WTC11 (cell line): ENCODE results near the gene LRRC32. TPM values are rescaled to one million over a fixed set of nuclear protein-coding genes. Genes with fewer than 3 reads are reported as not detected.

Experiments
- ATAC-seq: fragments of 200-7000 bp; cut with Tn5 transposase; 2 replicates; pipeline ENCODE4 v1.10.0; 2021; ENCODE audit warnings: mild to moderate bottlenecking, moderate library complexity
- CTCF ChIA-PET: fragments of 300-600 bp; sonication (Branson Sonifier 250); formaldehyde crosslinking; loops from one replicate; lab custom pipeline; 2021; ENCODE audit warnings: antibody characterized with exemption; lab: Charles Lee
- POLR2A ChIA-PET: fragments of 350-600 bp; sonication (Branson Sonifier 250); formaldehyde crosslinking; loops from one replicate; lab custom pipeline; 2021; ENCODE audit warnings: antibody characterized with exemption; lab: Charles Lee
- DNase-seq: peaks from one replicate; pipeline ENCODE4 v3.0.0; 2021; ENCODE audit warnings: low spot score
- H3K27ac Mint-ChIP-seq: 2 replicates; pipeline ENCODE4 v1.8.0; 2021; ENCODE audit warnings: mixed read lengths
- H3K27me3 Mint-ChIP-seq: 2 replicates; pipeline ENCODE4 v1.8.0; 2021; ENCODE audit warnings: low read depth, mild to moderate bottlenecking, moderate library complexity, mixed read lengths
- H3K36me3 Mint-ChIP-seq: 2 replicates; pipeline ENCODE4 v1.8.0; 2021; ENCODE audit warnings: mixed read lengths
- H3K4me1 Mint-ChIP-seq: 2 replicates; pipeline ENCODE4 v1.8.0; 2022; ENCODE audit warnings: mixed read lengths
- H3K4me3 Mint-ChIP-seq: 2 replicates; pipeline ENCODE4 v1.8.0; 2021; ENCODE audit warnings: mild to moderate bottlenecking, moderate library complexity, mixed read lengths
- H3K9me3 Mint-ChIP-seq: 2 replicates; pipeline ENCODE4 v1.8.0; 2021; ENCODE audit warnings: mixed read lengths
- AFF4 ChIP-seq: sonication (generic); formaldehyde crosslinking; IDR thresholded peaks from 2 replicates; pipeline ENCODE4 v1.8.1; 2023; ENCODE audit warnings: mild to moderate bottlenecking, missing genetic modification reagents, borderline replicate concordance
- AR ChIP-seq: fragments of 250-450 bp; sonication (Bioruptor Pico); IDR thresholded peaks from 2 replicates; pipeline ENCODE4 v1.9.0; 2021; ENCODE audit warnings: mild to moderate bottlenecking
- ATF3 ChIP-seq: sonication (generic); formaldehyde crosslinking; conservative IDR thresholded peaks from 2 replicates; pipeline ENCODE4 v1.8.1; 2022; ENCODE audit warnings: mild to moderate bottlenecking, missing genetic modification reagents
- CREM ChIP-seq: sonication (generic); formaldehyde crosslinking; IDR thresholded peaks from 2 replicates; pipeline ENCODE4 v1.8.1; 2022; ENCODE audit warnings: mild to moderate bottlenecking, missing genetic modification reagents, moderate library complexity
- E2F5 ChIP-seq: sonication (generic); formaldehyde crosslinking; IDR thresholded peaks from 2 replicates; pipeline ENCODE4 v1.8.1; 2022; ENCODE audit warnings: mild to moderate bottlenecking, moderate library complexity, missing genetic modification reagents
- ELF4 ChIP-seq: sonication (generic); formaldehyde crosslinking; IDR thresholded peaks from 2 replicates; pipeline ENCODE4 v1.8.1; 2022; ENCODE audit warnings: low read depth, mild to moderate bottlenecking, moderate library complexity, missing genetic modification reagents
- FOXP1 ChIP-seq: sonication (generic); formaldehyde crosslinking; IDR thresholded peaks from 2 replicates; pipeline ENCODE4 v1.8.0; 2022; ENCODE audit warnings: missing genetic modification reagents, mild to moderate bottlenecking, moderate library complexity, borderline replicate concordance
- HMGA2 ChIP-seq: fragments of 250-450 bp; sonication (Bioruptor Pico); IDR thresholded peaks from 2 replicates; pipeline ENCODE4 v1.4.0; 2021; ENCODE audit warnings: mild to moderate bottlenecking, moderate library complexity
- IRF1 ChIP-seq: sonication (generic); formaldehyde crosslinking; IDR thresholded peaks from 2 replicates; pipeline ENCODE4 v1.8.0; 2023; ENCODE audit warnings: missing genetic modification reagents
- IRF2 ChIP-seq: sonication (generic); formaldehyde crosslinking; IDR thresholded peaks from 2 replicates; pipeline ENCODE4 v1.8.0; 2022; ENCODE audit warnings: low read depth, missing genetic modification reagents, borderline replicate concordance
- TEAD4 ChIP-seq: sonication (generic); formaldehyde crosslinking; IDR thresholded peaks from 2 replicates; pipeline ENCODE4 v1.8.0; 2022; ENCODE audit warnings: mild to moderate bottlenecking, missing genetic modification reagents
- ZNF138 ChIP-seq: sonication (generic); formaldehyde crosslinking; conservative IDR thresholded peaks from 2 replicates; pipeline ENCODE4 v1.8.1; 2022; ENCODE audit warnings: mild to moderate bottlenecking, moderate library complexity, missing genetic modification reagents
- ZNF219 ChIP-seq: sonication (generic); formaldehyde crosslinking; IDR thresholded peaks from 2 replicates; pipeline ENCODE4 v1.8.0; 2023; ENCODE audit warnings: missing genetic modification reagents, mild to moderate bottlenecking, borderline replicate concordance
- ZNF263 ChIP-seq: sonication (generic); formaldehyde crosslinking; IDR thresholded peaks from 2 replicates; pipeline ENCODE4 v1.8.1; 2022; ENCODE audit warnings: low read depth, mild to moderate bottlenecking, moderate library complexity, missing genetic modification reagents
- ZNF317 ChIP-seq: sonication (generic); formaldehyde crosslinking; IDR thresholded peaks from 2 replicates; pipeline ENCODE4 v1.8.1; 2023; ENCODE audit warnings: low read depth, mild to moderate bottlenecking, moderate library complexity, missing genetic modification reagents, borderline replicate concordance
- total RNA-seq: library from RNA; stranded (reverse); gene quantifications from 3 replicates; pipeline ENCODE4 v1.2.3, GENCODE V29; 2021
- TF ChIP-seq, protein P1 (sequence below): sonication (generic); formaldehyde crosslinking; IDR thresholded peaks from 2 replicates; pipeline ENCODE4 v1.8.1; 2022; ENCODE audit warnings: mild to moderate bottlenecking, missing genetic modification reagents, moderate library complexity, borderline replicate concordance
- TF ChIP-seq, protein P2 (sequence below): sonication (generic); formaldehyde crosslinking; IDR thresholded peaks from 2 replicates; pipeline ENCODE4 v1.8.0; 2023; ENCODE audit warnings: mild to moderate bottlenecking, missing genetic modification reagents
- TF ChIP-seq, protein P3 (sequence below): sonication (generic); formaldehyde crosslinking; conservative IDR thresholded peaks from 2 replicates; pipeline ENCODE4 v1.8.1; 2023; ENCODE audit warnings: mild to moderate bottlenecking, low read depth, missing genetic modification reagents, moderate library complexity

LRRC32 gene
- total RNA-seq, 1 experiment from 2014 or later = 0.74 TPM

DNA sequence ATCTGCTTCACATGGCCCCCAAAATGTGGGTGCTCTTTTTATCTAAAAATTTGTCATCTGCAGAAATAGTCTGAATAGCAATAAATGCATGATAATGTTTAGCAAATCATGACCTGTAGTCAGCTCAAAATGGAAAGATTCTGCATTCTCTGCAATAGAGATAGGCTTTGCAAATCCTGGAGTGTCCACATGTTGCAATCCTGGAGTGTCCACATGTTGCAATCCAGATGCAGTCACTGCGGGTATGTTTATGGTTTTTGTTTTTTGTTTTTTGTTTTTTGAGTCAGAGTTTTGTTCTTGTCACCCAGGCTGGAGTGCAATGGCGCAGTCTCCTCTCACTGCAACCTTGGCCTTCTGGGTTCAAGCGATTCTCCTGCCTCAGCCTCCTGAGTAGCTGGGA, 20.2 kb upstream of the LRRC32 start (continued):
- no peak for TF ChIP-seq IRF1 (CRISPR knock-in tag)
- TF ChIP-seq ZNF317 = no peak
- no peak for TF ChIP-seq TEAD4 (CRISPR knock-in tag)
- TF ChIP-seq CREM = no peak
- TF ChIP-seq, protein P1, sequence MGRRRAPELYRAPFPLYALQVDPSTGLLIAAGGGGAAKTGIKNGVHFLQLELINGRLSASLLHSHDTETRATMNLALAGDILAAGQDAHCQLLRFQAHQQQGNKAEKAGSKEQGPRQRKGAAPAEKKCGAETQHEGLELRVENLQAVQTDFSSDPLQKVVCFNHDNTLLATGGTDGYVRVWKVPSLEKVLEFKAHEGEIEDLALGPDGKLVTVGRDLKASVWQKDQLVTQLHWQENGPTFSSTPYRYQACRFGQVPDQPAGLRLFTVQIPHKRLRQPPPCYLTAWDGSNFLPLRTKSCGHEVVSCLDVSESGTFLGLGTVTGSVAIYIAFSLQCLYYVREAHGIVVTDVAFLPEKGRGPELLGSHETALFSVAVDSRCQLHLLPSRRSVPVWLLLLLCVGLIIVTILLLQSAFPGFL (CRISPR knock-in tag) = no peak
- TF ChIP-seq ZNF219 (CRISPR knock-in tag) = no peak
- no peak for TF ChIP-seq ATF3 (CRISPR knock-in tag)
- no peak for TF ChIP-seq FOXP1 (CRISPR knock-in tag)
- TF ChIP-seq ELF4 (CRISPR knock-in tag) = no peak
- TF ChIP-seq, protein P2, sequence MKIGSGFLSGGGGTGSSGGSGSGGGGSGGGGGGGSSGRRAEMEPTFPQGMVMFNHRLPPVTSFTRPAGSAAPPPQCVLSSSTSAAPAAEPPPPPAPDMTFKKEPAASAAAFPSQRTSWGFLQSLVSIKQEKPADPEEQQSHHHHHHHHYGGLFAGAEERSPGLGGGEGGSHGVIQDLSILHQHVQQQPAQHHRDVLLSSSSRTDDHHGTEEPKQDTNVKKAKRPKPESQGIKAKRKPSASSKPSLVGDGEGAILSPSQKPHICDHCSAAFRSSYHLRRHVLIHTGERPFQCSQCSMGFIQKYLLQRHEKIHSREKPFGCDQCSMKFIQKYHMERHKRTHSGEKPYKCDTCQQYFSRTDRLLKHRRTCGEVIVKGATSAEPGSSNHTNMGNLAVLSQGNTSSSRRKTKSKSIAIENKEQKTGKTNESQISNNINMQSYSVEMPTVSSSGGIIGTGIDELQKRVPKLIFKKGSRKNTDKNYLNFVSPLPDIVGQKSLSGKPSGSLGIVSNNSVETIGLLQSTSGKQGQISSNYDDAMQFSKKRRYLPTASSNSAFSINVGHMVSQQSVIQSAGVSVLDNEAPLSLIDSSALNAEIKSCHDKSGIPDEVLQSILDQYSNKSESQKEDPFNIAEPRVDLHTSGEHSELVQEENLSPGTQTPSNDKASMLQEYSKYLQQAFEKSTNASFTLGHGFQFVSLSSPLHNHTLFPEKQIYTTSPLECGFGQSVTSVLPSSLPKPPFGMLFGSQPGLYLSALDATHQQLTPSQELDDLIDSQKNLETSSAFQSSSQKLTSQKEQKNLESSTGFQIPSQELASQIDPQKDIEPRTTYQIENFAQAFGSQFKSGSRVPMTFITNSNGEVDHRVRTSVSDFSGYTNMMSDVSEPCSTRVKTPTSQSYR (CRISPR knock-in tag) = no peak
- TF ChIP-seq AFF4 (CRISPR knock-in tag) = no peak
- TF ChIP-seq, all 79 proteins: peak for 0

DNA sequence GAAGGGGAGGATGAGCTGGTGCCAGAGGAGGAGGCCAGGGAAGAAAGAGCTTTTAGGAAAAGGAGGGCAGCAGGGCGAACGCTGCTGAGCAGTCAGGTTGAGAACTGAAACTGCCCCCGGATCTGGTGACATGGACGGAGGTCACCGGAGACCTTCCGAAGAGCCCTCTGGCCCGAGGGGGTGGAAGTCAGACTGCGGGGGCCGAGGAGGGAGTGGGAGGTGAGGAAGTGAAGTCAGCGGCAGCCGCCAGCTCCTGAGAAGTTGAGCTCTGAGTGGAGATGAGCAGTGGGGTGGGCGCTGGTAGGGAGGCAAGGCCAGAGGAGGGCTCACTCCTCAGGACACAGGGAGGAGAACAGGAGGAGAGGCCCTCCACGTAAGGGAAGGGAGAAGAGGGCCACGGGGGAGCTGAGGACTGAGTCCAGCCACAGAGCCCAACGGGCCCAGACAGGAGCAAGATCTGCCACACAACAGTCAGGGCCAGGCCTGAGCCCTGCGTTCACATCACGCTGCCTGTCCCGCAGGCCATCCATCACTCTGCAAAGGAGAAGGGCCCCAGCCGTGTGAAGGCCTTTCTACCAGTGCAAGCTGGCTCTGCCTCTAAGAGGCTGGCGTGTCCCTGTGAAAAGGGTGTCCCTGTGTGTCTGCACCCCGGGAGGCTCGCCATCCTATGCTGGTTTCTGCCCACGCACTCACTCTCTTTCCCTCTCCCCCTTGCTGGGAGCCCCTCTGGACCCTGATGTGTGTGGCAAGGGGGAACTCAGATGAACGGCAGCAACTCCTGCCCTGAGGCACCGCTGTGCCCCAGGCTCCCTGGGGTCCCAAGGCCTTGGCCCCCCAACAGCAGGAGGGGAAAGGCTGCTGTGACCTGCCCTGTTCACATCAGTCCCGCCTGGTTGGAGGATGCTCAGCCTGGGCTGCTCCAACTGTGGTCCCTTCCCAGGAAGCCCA, 19.0 kb upstream of the LRRC32 start:
- ATAC-seq (no peak), DNase-seq (no peak)
- CTCF ChIA-PET = interaction anchor here (0.8 to 1.1 kb wide), 3 partner anchors 9 to 91 kb away, joined by 3 to 7 read pairs (median 3); no protein-coding TSS in a partner anchor
- H3K4me1 Mint-ChIP-seq = peaks cover 11% of the 10 kb centered on the region
- no peaks in the 10 kb centered on the region for H3K9me3 Mint-ChIP-seq
- TF ChIP-seq ZNF317 (no peak), IRF2 (CRISPR knock-in tag) (no peak), AR (CRISPR knock-in tag) (no peak), ZNF263 (CRISPR knock-in tag) (no peak), E2F5 (no peak), HMGA2 (CRISPR knock-in tag) (no peak), ZNF138 (CRISPR knock-in tag) (no peak)
- TF ChIP-seq, protein P3, sequence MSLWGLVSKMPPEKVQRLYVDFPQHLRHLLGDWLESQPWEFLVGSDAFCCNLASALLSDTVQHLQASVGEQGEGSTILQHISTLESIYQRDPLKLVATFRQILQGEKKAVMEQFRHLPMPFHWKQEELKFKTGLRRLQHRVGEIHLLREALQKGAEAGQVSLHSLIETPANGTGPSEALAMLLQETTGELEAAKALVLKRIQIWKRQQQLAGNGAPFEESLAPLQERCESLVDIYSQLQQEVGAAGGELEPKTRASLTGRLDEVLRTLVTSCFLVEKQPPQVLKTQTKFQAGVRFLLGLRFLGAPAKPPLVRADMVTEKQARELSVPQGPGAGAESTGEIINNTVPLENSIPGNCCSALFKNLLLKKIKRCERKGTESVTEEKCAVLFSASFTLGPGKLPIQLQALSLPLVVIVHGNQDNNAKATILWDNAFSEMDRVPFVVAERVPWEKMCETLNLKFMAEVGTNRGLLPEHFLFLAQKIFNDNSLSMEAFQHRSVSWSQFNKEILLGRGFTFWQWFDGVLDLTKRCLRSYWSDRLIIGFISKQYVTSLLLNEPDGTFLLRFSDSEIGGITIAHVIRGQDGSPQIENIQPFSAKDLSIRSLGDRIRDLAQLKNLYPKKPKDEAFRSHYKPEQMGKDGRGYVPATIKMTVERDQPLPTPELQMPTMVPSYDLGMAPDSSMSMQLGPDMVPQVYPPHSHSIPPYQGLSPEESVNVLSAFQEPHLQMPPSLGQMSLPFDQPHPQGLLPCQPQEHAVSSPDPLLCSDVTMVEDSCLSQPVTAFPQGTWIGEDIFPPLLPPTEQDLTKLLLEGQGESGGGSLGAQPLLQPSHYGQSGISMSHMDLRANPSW (CRISPR knock-in tag) = no peak
- H3K27ac Mint-ChIP-seq = no peak overlapping the region
- H3K27me3 Mint-ChIP-seq = no peaks in the 10 kb centered on the region
- H3K36me3 Mint-ChIP-seq = no peaks in the 10 kb centered on the region
- POLR2A ChIA-PET = no interaction called here
- H3K4me3 Mint-ChIP-seq = no peak overlapping the region
